ENCODE results near the gene YPEL1.

GRCh38 chr22:21673534-21674321 is 61.9 kb downstream of the YPEL1 start:
- TF ChIP-seq RBBP5 (IDR thresholded peaks at IDR 0.05; ENCODE audit: borderline replicate concordance, low read depth, low read length) (no peak), GABPA (IDR thresholded peaks at IDR 0.05; ENCODE audit: borderline replicate concordance, insufficient read depth, low read length) (no peak), CHD1 (IDR thresholded peaks at IDR 0.05; ENCODE audit: low read depth, low read length) (no peak)

Measured in H1 (cell line).